Natural killer cell (primary cell): Measurements from ENCODE around the gene ANO10. TPM values are rescaled to one million over a fixed set of nuclear protein-coding genes. Genes with fewer than 3 reads are reported as not detected.

Source experiments
- ATAC-seq, 3 donors: fragments of 150-1000 bp in 2 of 3; fragments of 200-7000 bp in 1 of 3; cut with Tn5 transposase; 1 replicate in 1 of 3; 2 replicates in 2 of 3; pipeline ENCODE4 v1.10.0; 2021; ENCODE audit warnings: mild to moderate bottlenecking in 2 of 3, moderate library complexity in 2 of 3
- DNase-seq, 2 donors: peaks; one replicate each; pipeline versions ENCODE4 v3.0.0 to v3.0.0-alpha.2; 2013 to 2021; ENCODE audit warnings: mixed read lengths in 1 of 2
- H3K27ac ChIP-seq: one replicate; pipeline ENCODE4 v1.5.1; 2013; ENCODE audit warnings: mild to moderate bottlenecking, low read length
- H3K27me3 ChIP-seq: one replicate; pipeline ENCODE4 v1.6.1; 2013; ENCODE audit warnings: low read length; ENCODE audit not compliant: control insufficient read depth, insufficient read depth
- H3K36me3 ChIP-seq: one replicate; pipeline ENCODE4 v1.6.1; 2013; ENCODE audit warnings: low read length; ENCODE audit not compliant: control insufficient read depth, insufficient read depth
- H3K4me1 ChIP-seq: one replicate; pipeline ENCODE4 v1.6.1; 2013; ENCODE audit warnings: low read length; ENCODE audit not compliant: control insufficient read depth, insufficient read depth
- H3K4me3 ChIP-seq: one replicate; pipeline ENCODE4 v1.5.1; 2013; ENCODE audit warnings: low read length
- H3K9me3 ChIP-seq: one replicate; pipeline ENCODE4 v1.6.1; 2013; ENCODE audit warnings: low read length; ENCODE audit not compliant: control insufficient read depth, insufficient read depth
- H3K27ac Mint-ChIP-seq, 2 donors: one replicate each; pipeline ENCODE4 v1.8.0; 2022; ENCODE audit warnings: mild to moderate bottlenecking in 2 of 2, mixed read lengths in 2 of 2, moderate library complexity in 1 of 2
- H3K27me3 Mint-ChIP-seq, 2 donors: one replicate each; pipeline ENCODE4 v1.8.0; 2022; ENCODE audit warnings: low read depth in 2 of 2, mixed read lengths in 2 of 2
- H3K36me3 Mint-ChIP-seq: one replicate; pipeline ENCODE4 v1.8.0; 2022; ENCODE audit warnings: mixed read lengths
- H3K4me1 Mint-ChIP-seq, 2 donors: one replicate each; pipeline ENCODE4 v1.8.0; 2022; ENCODE audit warnings: mixed read lengths in 2 of 2
- H3K4me3 Mint-ChIP-seq: one replicate; pipeline ENCODE4 v1.8.0; 2022; ENCODE audit warnings: mild to moderate bottlenecking, moderate library complexity, mixed read lengths
- H3K9me3 Mint-ChIP-seq, 2 donors: one replicate each; pipeline ENCODE4 v1.8.0; 2022; ENCODE audit warnings: mixed read lengths in 2 of 2
- WGBS: methylation state at CpG from one replicate; pipeline ENCODE4 v1.1.7; 2013; ENCODE audit warnings: missing lambda C conversion rate; ENCODE audit not compliant: insufficient coverage; 5-methylcytosine and 5-hydroxymethylcytosine counted together
- intact Hi-C: fragments of 100-400 bp; cut with micrococcal nuclease; formaldehyde crosslinking; loops from one replicate; pipeline ENCODE4 v1.14.2; 2022
- total RNA-seq, 4 donors: library from RNA; stranded (reverse); fragments of 120-200 nt in 1 of 4; gene quantifications; one replicate each; pipeline versions ENCODE4 v1.2.3 to v1.2.4, GENCODE V29; 2013 to 2022
- TF ChIP-seq, protein P1 (sequence below): fragments of 200-600 bp; IDR thresholded peaks from one replicate; pipeline ENCODE4 v1.8.0; 2022; ENCODE audit warnings: antibody characterized with exemption

ANO10 gene
- total RNA-seq, 3 donors from 2014 or later (not counting 1 experiment from before 2014, with no cell fraction given), result 8.9 to 11.2 (median 10.9) TPM

DNA sequence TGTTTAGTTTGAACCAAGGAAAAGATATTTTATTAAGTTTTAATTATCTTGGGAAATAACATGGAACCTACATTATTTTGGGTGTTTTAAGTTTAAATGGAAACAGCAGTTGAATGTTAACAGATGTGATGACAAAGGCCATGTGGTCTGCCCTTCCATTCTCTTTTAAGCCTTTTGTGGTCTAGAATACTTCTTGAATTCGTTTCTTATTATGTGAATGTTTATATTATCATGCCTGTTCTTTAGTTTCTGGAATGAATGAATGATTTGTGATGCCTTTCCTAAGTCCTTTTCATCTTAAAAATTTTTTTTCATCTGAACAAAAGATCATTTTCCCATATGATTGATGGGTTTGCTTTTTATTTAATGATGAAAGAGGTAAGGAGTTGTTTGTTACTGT, 290.8 kb downstream of the ANO10 start:
- H3K27ac Mint-ChIP-seq, result peak overlapping the region; percentile 70 to 93

DNA sequence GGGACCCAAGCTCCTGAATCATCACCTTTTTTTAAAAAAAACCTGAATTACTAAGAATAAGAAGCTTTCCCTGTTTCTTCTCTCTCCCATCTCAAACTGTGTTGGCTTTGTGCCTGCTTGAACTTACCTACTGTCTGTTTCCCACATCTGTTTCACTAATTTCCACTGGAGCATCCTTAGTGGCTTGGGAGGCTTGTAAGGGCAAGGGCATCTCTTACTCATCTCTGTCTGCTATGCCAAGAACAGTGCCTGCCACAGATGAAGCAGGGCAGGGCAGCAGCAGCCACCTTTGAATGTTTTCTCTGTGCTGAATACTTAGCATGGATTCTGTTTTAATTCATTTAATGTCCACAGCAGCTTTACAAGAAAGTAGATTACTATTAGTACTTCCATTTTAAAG, 293.2 kb downstream of the ANO10 start:
- intact Hi-C loops, result no loop called here
- DNase-seq (no peak), ATAC-seq (no peak)
- Histone ChIP-seq H3K9me3 (no peaks in the 10 kb centered on the region), H3K27me3 (no peaks in the 10 kb centered on the region), H3K36me3 (peaks cover 10% of the 10 kb centered on the region), H3K27ac (no peak overlapping the region), H3K4me3 (no peak overlapping the region), H3K4me1 (peaks cover 39% of the 10 kb centered on the region)
- no peaks in the 10 kb centered on the region for H3K27me3 Mint-ChIP-seq
- peaks cover 72 to 83% of the 10 kb centered on the region in 2 donors for H3K4me1 Mint-ChIP-seq
- H3K4me3 Mint-ChIP-seq, result peak overlapping the region; percentile 63
- no peaks in the 10 kb centered on the region for H3K9me3 Mint-ChIP-seq
- peak overlapping the region; percentile 87 to 93 for H3K27ac Mint-ChIP-seq
- TF ChIP-seq, protein P1, sequence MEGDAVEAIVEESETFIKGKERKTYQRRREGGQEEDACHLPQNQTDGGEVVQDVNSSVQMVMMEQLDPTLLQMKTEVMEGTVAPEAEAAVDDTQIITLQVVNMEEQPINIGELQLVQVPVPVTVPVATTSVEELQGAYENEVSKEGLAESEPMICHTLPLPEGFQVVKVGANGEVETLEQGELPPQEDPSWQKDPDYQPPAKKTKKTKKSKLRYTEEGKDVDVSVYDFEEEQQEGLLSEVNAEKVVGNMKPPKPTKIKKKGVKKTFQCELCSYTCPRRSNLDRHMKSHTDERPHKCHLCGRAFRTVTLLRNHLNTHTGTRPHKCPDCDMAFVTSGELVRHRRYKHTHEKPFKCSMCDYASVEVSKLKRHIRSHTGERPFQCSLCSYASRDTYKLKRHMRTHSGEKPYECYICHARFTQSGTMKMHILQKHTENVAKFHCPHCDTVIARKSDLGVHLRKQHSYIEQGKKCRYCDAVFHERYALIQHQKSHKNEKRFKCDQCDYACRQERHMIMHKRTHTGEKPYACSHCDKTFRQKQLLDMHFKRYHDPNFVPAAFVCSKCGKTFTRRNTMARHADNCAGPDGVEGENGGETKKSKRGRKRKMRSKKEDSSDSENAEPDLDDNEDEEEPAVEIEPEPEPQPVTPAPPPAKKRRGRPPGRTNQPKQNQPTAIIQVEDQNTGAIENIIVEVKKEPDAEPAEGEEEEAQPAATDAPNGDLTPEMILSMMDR, result no peak
- H3K36me3 Mint-ChIP-seq, result no peaks in the 10 kb centered on the region

More for the DNA sequence above, 290.8 kb downstream of the ANO10 start:
- intact Hi-C loops, result no loop called here
- Histone ChIP-seq H3K27ac (no peak overlapping the region), H3K9me3 (peaks cover under 1% of the 10 kb centered on the region), H3K4me1 (peaks cover 23% of the 10 kb centered on the region), H3K4me3 (no peak overlapping the region), H3K36me3 (peaks cover 23% of the 10 kb centered on the region), H3K27me3 (no peaks in the 10 kb centered on the region)
- DNase-seq, result no peak
- ATAC-seq, result no peak
- no peaks in the 10 kb centered on the region for H3K27me3 Mint-ChIP-seq
- peaks cover 74 to 82% of the 10 kb centered on the region in 2 donors for H3K4me1 Mint-ChIP-seq
- TF ChIP-seq, protein P1, result no peak
- H3K4me3 Mint-ChIP-seq, result peak overlapping the region; percentile 19
- no CpG with 5 or more reads among the region's 1 CpG for WGBS
- H3K9me3 Mint-ChIP-seq, result peaks cover 0 to 4% of the 10 kb centered on the region in 2 donors
- peaks cover 13% of the 10 kb centered on the region for H3K36me3 Mint-ChIP-seq

DNA sequence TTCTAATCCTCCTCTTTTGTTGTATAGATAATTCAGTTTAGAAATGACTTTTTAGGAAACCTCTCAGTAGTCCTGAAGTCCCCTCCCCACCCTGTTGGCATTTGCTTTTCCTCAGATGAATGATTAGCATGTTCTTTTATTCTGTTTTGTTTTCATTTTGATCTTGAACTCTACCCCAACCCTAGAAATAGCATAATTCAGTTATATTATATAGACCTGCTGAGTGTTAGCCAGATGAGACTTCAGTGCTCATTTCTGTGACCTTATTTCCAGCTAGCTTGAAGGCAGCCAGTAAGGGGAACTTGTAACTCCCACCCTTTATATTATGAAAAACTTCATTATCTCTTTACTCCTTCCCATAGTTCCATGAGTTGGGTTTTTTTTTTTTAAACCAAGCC, 294.2 kb downstream of the ANO10 start:
- Histone ChIP-seq H3K4me1 (peaks cover 39% of the 10 kb centered on the region), H3K27ac (peak overlapping the region; percentile 17), H3K9me3 (no peaks in the 10 kb centered on the region), H3K4me3 (no peak overlapping the region), H3K27me3 (no peaks in the 10 kb centered on the region), H3K36me3 (peaks cover 13% of the 10 kb centered on the region)
- TF ChIP-seq, protein P1, result no peak
- H3K27ac Mint-ChIP-seq, result peak overlapping the region; percentile 87 to 93
- H3K27me3 Mint-ChIP-seq, result no peaks in the 10 kb centered on the region
- H3K36me3 Mint-ChIP-seq, result no peaks in the 10 kb centered on the region
- H3K4me1 Mint-ChIP-seq, result peaks cover 72 to 81% of the 10 kb centered on the region in 2 donors
- no peak for DNase-seq
- H3K4me3 Mint-ChIP-seq, result peak overlapping the region; percentile 76
- peak in 2 of 3 donors; percentile 37 to 49 for ATAC-seq
- intact Hi-C loops, result no loop called here
- H3K9me3 Mint-ChIP-seq, result no peaks in the 10 kb centered on the region

DNA sequence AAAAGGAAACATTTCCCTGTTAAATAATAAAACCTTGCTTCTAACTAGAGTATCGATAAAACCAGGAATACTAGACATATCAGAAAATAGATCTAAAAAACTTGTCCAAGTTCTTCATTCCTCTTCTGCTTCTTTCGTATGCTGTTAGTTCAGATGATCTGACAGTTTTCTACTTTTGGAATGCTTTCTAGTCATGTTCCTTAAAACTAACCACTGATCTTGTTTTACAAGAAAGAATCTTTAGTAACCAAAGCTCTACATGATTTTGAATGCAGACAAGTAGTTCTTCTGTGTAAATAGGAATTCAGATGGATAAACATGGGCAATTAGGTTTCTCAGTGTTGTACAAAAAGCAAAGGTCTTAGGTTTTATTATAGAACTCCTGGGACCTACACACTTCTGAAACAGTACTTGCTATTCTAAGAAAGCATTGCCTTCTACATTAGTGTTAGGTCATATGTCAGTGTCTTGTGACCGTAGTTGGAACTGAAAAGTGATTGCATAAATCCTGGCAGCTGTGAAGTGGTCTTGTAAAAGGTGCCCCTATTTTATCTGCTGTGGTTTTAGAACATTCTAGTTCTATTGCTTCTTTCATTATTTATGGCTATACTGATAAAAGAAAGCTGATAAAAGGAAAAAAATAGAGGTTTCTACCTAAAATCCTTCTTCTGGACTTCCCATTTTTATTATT, 294.8 kb downstream of the ANO10 start:
- peak in 1 of 2 donors; percentile 34 for DNase-seq
- Histone ChIP-seq H3K9me3 (no peaks in the 10 kb centered on the region), H3K27ac (peak overlapping the region; percentile 17), H3K27me3 (no peaks in the 10 kb centered on the region), H3K36me3 (peaks cover 10% of the 10 kb centered on the region), H3K4me3 (no peak overlapping the region), H3K4me1 (peaks cover 39% of the 10 kb centered on the region)
- no peaks in the 10 kb centered on the region for H3K36me3 Mint-ChIP-seq
- no peaks in the 10 kb centered on the region for H3K27me3 Mint-ChIP-seq
- 49% methylated on average over 3 of the region's 3 CpGs for WGBS
- peak overlapping the region; percentile 76 for H3K4me3 Mint-ChIP-seq
- TF ChIP-seq, protein P1, result no peak
- intact Hi-C loops, result no loop called here
- H3K4me1 Mint-ChIP-seq, result peaks cover 72 to 80% of the 10 kb centered on the region in 2 donors
- no peaks in the 10 kb centered on the region for H3K9me3 Mint-ChIP-seq
- ATAC-seq, result peak; percentile 65 to 72 (median 67)
- peak overlapping the region; percentile 87 to 93 for H3K27ac Mint-ChIP-seq
